Measurements from ENCODE around the gene ADGRL3.

ADGRL3 gene

GRCh38 chr4:62087706-62088105 lies 887.6 kb downstream of the ADGRL3 start:
- no peak overlapping the region for H3K9ac ChIP-seq
- H3K27me3 ChIP-seq: no peaks in the 10 kb centered on the region

GRCh38 chr4:62093735-62094134 lies 893.6 kb downstream of the ADGRL3 start:
- H3K27me3 ChIP-seq: no peaks in the 10 kb centered on the region
- H3K27ac ChIP-seq: no peak overlapping the region

More at GRCh38 chr4:62087706-62088105, 887.6 kb downstream of the ADGRL3 start:
- Histone ChIP-seq H3K4me3 (no peak overlapping the region), H3K27ac (no peak overlapping the region), H3K4me1 (no peaks in the 10 kb centered on the region), H3K9me3 (peaks cover 8% of the 10 kb centered on the region), H4K20me1 (no peaks in the 10 kb centered on the region), H3K4me2 (no peak overlapping the region), H3K36me3 (no peaks in the 10 kb centered on the region)
- TF ChIP-seq Cebpa-rat (IDR thresholded peaks at IDR 0.05): no peak

GRCh38 chr4:62096881-62097280 lies 896.8 kb downstream of the ADGRL3 start:
- TF ChIP-seq Cebpa-rat (IDR thresholded peaks at IDR 0.05): no peak
- H4K20me1 ChIP-seq: no peaks in the 10 kb centered on the region
- no peaks in the 10 kb centered on the region for H3K36me3 ChIP-seq
- H3K27ac ChIP-seq: no peak overlapping the region
- H3K27me3 ChIP-seq: no peaks in the 10 kb centered on the region
- H3K4me2 ChIP-seq: no peak overlapping the region
- no peaks in the 10 kb centered on the region for H3K4me1 ChIP-seq
- no peak overlapping the region for H3K4me3 ChIP-seq
- no peak overlapping the region for H3K9ac ChIP-seq
- H3K9me3 ChIP-seq: peaks cover 21% of the 10 kb centered on the region; the same call in 1 of the 2 replicates

More at GRCh38 chr4:62093735-62094134, 893.6 kb downstream of the ADGRL3 start:
- peaks cover 21% of the 10 kb centered on the region for H3K9me3 ChIP-seq
- H4K20me1 ChIP-seq: no peaks in the 10 kb centered on the region
- TF ChIP-seq Cebpa-rat (IDR thresholded peaks at IDR 0.05): no peak
- no peaks in the 10 kb centered on the region for H3K36me3 ChIP-seq
- H3K4me1 ChIP-seq: no peaks in the 10 kb centered on the region
- H3K4me3 ChIP-seq: no peak overlapping the region
- no peak overlapping the region for H3K4me2 ChIP-seq
- no peak overlapping the region for H3K9ac ChIP-seq

GRCh38 chr4:62115216-62115615 lies 915.1 kb downstream of the ADGRL3 start:
- Histone ChIP-seq H3K4me2 (no peak overlapping the region), H3K36me3 (no peaks in the 10 kb centered on the region), H3K9me3 (no peaks in the 10 kb centered on the region), H4K20me1 (no peaks in the 10 kb centered on the region), H3K4me1 (no peaks in the 10 kb centered on the region), H3K27ac (no peak overlapping the region), H3K9ac (no peak overlapping the region), H3K27me3 (no peaks in the 10 kb centered on the region), H3K4me3 (no peak overlapping the region)
- no peak for TF ChIP-seq Cebpa-rat (IDR thresholded peaks at IDR 0.05)

- Histone ChIP-seq H3K27ac (no peak overlapping the region), H3K4me3 (no peak overlapping the region), H3K9me3 (no peaks in the 10 kb centered on the region), H3K9ac (no peak overlapping the region), H4K20me1 (no peaks in the 10 kb centered on the region), H3K36me3 (no peaks in the 10 kb centered on the region), H3K4me2 (no peak overlapping the region), H3K4me1 (no peaks in the 10 kb centered on the region), H3K27me3 (no peaks in the 10 kb centered on the region)
- TF ChIP-seq Cebpa-rat (IDR thresholded peaks at IDR 0.05): no peak
These were observed 917.8 kb downstream of the ADGRL3 start for GRCh38 chr4:62117886-62118285.

- Histone ChIP-seq H3K27ac (no peak overlapping the region), H3K9ac (no peak overlapping the region)
These were observed 918.4 kb downstream of the ADGRL3 start for GRCh38 chr4:62118558-62118957.

GRCh38 chr4:62119195-62119594 lies 919.1 kb downstream of the ADGRL3 start:
- Histone ChIP-seq H3K9me3 (no peaks in the 10 kb centered on the region), H3K27ac (no peak overlapping the region), H3K27me3 (no peaks in the 10 kb centered on the region), H4K20me1 (no peaks in the 10 kb centered on the region), H3K4me3 (no peak overlapping the region), H3K4me2 (no peak overlapping the region), H3K9ac (no peak overlapping the region), H3K36me3 (no peaks in the 10 kb centered on the region), H3K4me1 (no peaks in the 10 kb centered on the region)
- no peak for TF ChIP-seq Cebpa-rat (IDR thresholded peaks at IDR 0.05)

More at GRCh38 chr4:62118558-62118957, 918.4 kb downstream of the ADGRL3 start:
- no peaks in the 10 kb centered on the region for H3K27me3 ChIP-seq
- no peaks in the 10 kb centered on the region for H3K36me3 ChIP-seq
- H4K20me1 ChIP-seq: no peaks in the 10 kb centered on the region
- no peaks in the 10 kb centered on the region for H3K9me3 ChIP-seq
- no peak overlapping the region for H3K4me2 ChIP-seq
- TF ChIP-seq Cebpa-rat (IDR thresholded peaks at IDR 0.05): no peak
- H3K4me3 ChIP-seq: no peak overlapping the region
- H3K4me1 ChIP-seq: no peaks in the 10 kb centered on the region

- no peak for TF ChIP-seq Cebpa-rat (IDR thresholded peaks at IDR 0.05)
- Histone ChIP-seq H3K9ac (no peak overlapping the region), H3K27me3 (no peaks in the 10 kb centered on the region), H3K4me3 (no peak overlapping the region), H3K36me3 (no peaks in the 10 kb centered on the region), H3K4me2 (no peak overlapping the region), H4K20me1 (no peaks in the 10 kb centered on the region), H3K27ac (no peak overlapping the region), H3K4me1 (no peaks in the 10 kb centered on the region), H3K9me3 (no peaks in the 10 kb centered on the region)
These were observed 926.1 kb downstream of the ADGRL3 start for GRCh38 chr4:62126064-62126732.

Measured in BLaER1 (cell line).